ENCODE measurements around the gene KCNA5. TPM values are rescaled to one million over a fixed set of nuclear protein-coding genes. Genes with fewer than 3 reads are reported as not detected.
A peak's percentile ranks its signal among the peaks of the same experiment; 100 is the strongest.

Gene KCNA5
- total RNA-seq, 1 donor, result not detected

- H2AFZ ChIP-seq (ENCODE audit: low read length), result no peak overlapping the region
- H3K36me3 ChIP-seq (ENCODE audit: insufficient read depth, low read length), result no peaks in the 10 kb centered on the region
- no peaks in the 10 kb centered on the region for H3K4me1 ChIP-seq (ENCODE audit: insufficient read depth, low read length)
- no peaks in the 10 kb centered on the region for H3K9me3 ChIP-seq (ENCODE audit: low read depth, low read length)
- no peak for DNase-seq (ENCODE audit: insufficient read length, low spot score, missing footprints)
- H4K20me1 ChIP-seq (ENCODE audit: insufficient read depth, low read length), result no peaks in the 10 kb centered on the region
- H3K79me2 ChIP-seq (ENCODE audit: insufficient read depth, low read length), result no peaks in the 10 kb centered on the region
- H3K4me3 ChIP-seq (ENCODE audit: insufficient read depth, low read length), result no peak overlapping the region
- no peak overlapping the region for H3K27ac ChIP-seq (ENCODE audit: low read depth, low read length)
- H3K27me3 ChIP-seq (ENCODE audit: insufficient read depth, low read length), result no peaks in the 10 kb centered on the region
- TF ChIP-seq CTCF (IDR thresholded peaks at IDR 0.05; ENCODE audit: extremely low read depth, low read depth, low read length), result no peak
- H3K4me2 ChIP-seq (ENCODE audit: insufficient read depth, low read length), result no peak overlapping the region
Measured at GRCh38 chr12:5022025-5022424, 21.7 kb upstream of the KCNA5 start.

GRCh38 chr12:5022465-5023061 lies 21.1 kb upstream of the KCNA5 start:
- H3K4me2 ChIP-seq (ENCODE audit: insufficient read depth, low read length), result no peak overlapping the region
- H4K20me1 ChIP-seq (ENCODE audit: insufficient read depth, low read length), result no peaks in the 10 kb centered on the region
- TF ChIP-seq CTCF (IDR thresholded peaks at IDR 0.05; ENCODE audit: extremely low read depth, low read depth, low read length), result peak; percentile 70
- peak; percentile 66 for DNase-seq (ENCODE audit: insufficient read length, low spot score, missing footprints)
- no peaks in the 10 kb centered on the region for H3K4me1 ChIP-seq (ENCODE audit: insufficient read depth, low read length)
- H3K9me3 ChIP-seq (ENCODE audit: low read depth, low read length), result no peaks in the 10 kb centered on the region
- H3K79me2 ChIP-seq (ENCODE audit: insufficient read depth, low read length), result no peaks in the 10 kb centered on the region
- no peaks in the 10 kb centered on the region for H3K27me3 ChIP-seq (ENCODE audit: insufficient read depth, low read length)
- no peak overlapping the region for H2AFZ ChIP-seq (ENCODE audit: low read length)
- H3K27ac ChIP-seq (ENCODE audit: low read depth, low read length), result no peak overlapping the region
- H3K4me3 ChIP-seq (ENCODE audit: insufficient read depth, low read length), result no peak overlapping the region
- H3K36me3 ChIP-seq (ENCODE audit: insufficient read depth, low read length), result no peaks in the 10 kb centered on the region

- Histone ChIP-seq H3K4me1 (ENCODE audit: insufficient read depth, low read length) (no peaks in the 10 kb centered on the region), H3K36me3 (ENCODE audit: insufficient read depth, low read length) (no peaks in the 10 kb centered on the region), H3K4me3 (ENCODE audit: insufficient read depth, low read length) (no peak overlapping the region), H3K4me2 (ENCODE audit: insufficient read depth, low read length) (no peak overlapping the region), H3K27me3 (ENCODE audit: insufficient read depth, low read length) (no peaks in the 10 kb centered on the region), H3K27ac (ENCODE audit: low read depth, low read length) (no peak overlapping the region), H3K79me2 (ENCODE audit: insufficient read depth, low read length) (no peaks in the 10 kb centered on the region), H2AFZ (ENCODE audit: low read length) (no peak overlapping the region), H3K9me3 (ENCODE audit: low read depth, low read length) (no peaks in the 10 kb centered on the region), H4K20me1 (ENCODE audit: insufficient read depth, low read length) (no peaks in the 10 kb centered on the region)
- TF ChIP-seq CTCF (IDR thresholded peaks at IDR 0.05; ENCODE audit: extremely low read depth, low read depth, low read length), result no peak
- DNase-seq (ENCODE audit: insufficient read length, low spot score, missing footprints), result no peak
Measured at GRCh38 chr12:5023842-5024241, 19.8 kb upstream of the KCNA5 start.

GRCh38 chr12:5026342-5026938 lies 17.2 kb upstream of the KCNA5 start:
- Histone ChIP-seq H3K4me1 (ENCODE audit: insufficient read depth, low read length) (no peaks in the 10 kb centered on the region), H3K9me3 (ENCODE audit: low read depth, low read length) (no peaks in the 10 kb centered on the region), H2AFZ (ENCODE audit: low read length) (no peak overlapping the region), H3K79me2 (ENCODE audit: insufficient read depth, low read length) (no peaks in the 10 kb centered on the region), H3K36me3 (ENCODE audit: insufficient read depth, low read length) (no peaks in the 10 kb centered on the region), H4K20me1 (ENCODE audit: insufficient read depth, low read length) (no peaks in the 10 kb centered on the region), H3K27me3 (ENCODE audit: insufficient read depth, low read length) (no peaks in the 10 kb centered on the region), H3K4me3 (ENCODE audit: insufficient read depth, low read length) (no peak overlapping the region), H3K27ac (ENCODE audit: low read depth, low read length) (no peak overlapping the region), H3K4me2 (ENCODE audit: insufficient read depth, low read length) (no peak overlapping the region)
- no peak for DNase-seq (ENCODE audit: insufficient read length, low spot score, missing footprints)
- no peak for TF ChIP-seq CTCF (IDR thresholded peaks at IDR 0.05; ENCODE audit: extremely low read depth, low read depth, low read length)
